Fibroblast of lung (primary cell): ENCODE data around the gene CBL. TPM values are rescaled to one million over a fixed set of nuclear protein-coding genes. Genes with fewer than 3 reads are reported as not detected.

Experiments
- DNase-seq, 2 donors: peaks; one replicate each; pipeline versions ENCODE4 v3.0.0 to v3.0.0-alpha.2; 2010; ENCODE audit warnings: low read depth in 2 of 2
- H2AFZ ChIP-seq: 2 replicates; pipeline ENCODE4 v1.5.1; 2012; ENCODE audit warnings: low read length, control low read depth, inconsistent platforms
- H3K27ac ChIP-seq: 2 replicates; pipeline ENCODE4 v1.5.1; 2011; ENCODE audit warnings: low read length, control low read depth; ENCODE audit not compliant: insufficient read depth
- H3K27me3 ChIP-seq: 2 replicates; pipeline ENCODE4 v1.5.1; 2011; ENCODE audit warnings: mild to moderate bottlenecking, low read length; ENCODE audit not compliant: control insufficient read depth, insufficient read depth
- H3K36me3 ChIP-seq: 2 replicates; pipeline ENCODE4 v1.5.1; 2011; ENCODE audit warnings: low read length; ENCODE audit not compliant: control insufficient read depth, insufficient read depth
- H3K4me1 ChIP-seq: 2 replicates; pipeline ENCODE4 v1.5.1; 2011; ENCODE audit warnings: low read length; ENCODE audit not compliant: control insufficient read depth, insufficient read depth; ENCODE audit errors: extremely low read depth
- H3K4me2 ChIP-seq: 2 replicates; pipeline ENCODE4 v1.5.1; 2011; ENCODE audit warnings: low read length, control low read depth; ENCODE audit not compliant: insufficient read depth; ENCODE audit errors: extremely low read depth
- H3K4me3 ChIP-seq, 4 experiments: fragments of 200-600 bp in 1 of 4; sonication (generic) in 1 of 4; replicated peaks in 1 of 4; 2 replicates each; pipeline ENCODE4 v1.5.1; 2011 to 2016; ENCODE audit warnings: low read length in 4 of 4, low read depth in 3 of 4, mild to moderate bottlenecking in 3 of 4, control low read depth in 2 of 4, inconsistent platforms in 1 of 4, mixed read lengths in 1 of 4; ENCODE audit not compliant: insufficient read depth in 1 of 4; ENCODE audit errors: control extremely low read depth in 1 of 4
- H3K79me2 ChIP-seq: 2 replicates; pipeline ENCODE4 v1.5.1; 2012; ENCODE audit warnings: mild to moderate bottlenecking, low read length, inconsistent platforms; ENCODE audit not compliant: control insufficient read depth, insufficient read depth
- H3K9ac ChIP-seq: 2 replicates; pipeline ENCODE4 v1.5.1; 2011; ENCODE audit warnings: mild to moderate bottlenecking, low read length, control low read depth; ENCODE audit not compliant: insufficient read depth
- H3K9me3 ChIP-seq: 2 replicates; pipeline ENCODE4 v1.5.1; 2012; ENCODE audit warnings: low read depth, low read length; ENCODE audit not compliant: control insufficient read depth, insufficient read depth
- H4K20me1 ChIP-seq: 2 replicates; pipeline ENCODE4 v1.5.1; 2011; ENCODE audit warnings: low read length; ENCODE audit not compliant: control insufficient read depth, insufficient read depth; ENCODE audit errors: extremely low read depth
- CTCF ChIP-seq, 2 donors: IDR thresholded peaks in 1 of 2; conservative IDR thresholded peaks in 1 of 2; 1 replicate in 1 of 2; 2 replicates in 1 of 2; pipeline ENCODE4 v1.5.1; 2011 to 2012; ENCODE audit warnings: low read length in 2 of 2, control low read depth in 1 of 2, inconsistent platforms in 1 of 2, low read depth in 1 of 2, mild to moderate bottlenecking in 1 of 2
- EZH2 ChIP-seq: IDR thresholded peaks from 2 replicates; pipeline ENCODE4 v1.5.1; 2012; ENCODE audit warnings: low read length, control low read depth, mild to moderate bottlenecking; ENCODE audit errors: missing control alignments
- polyA plus RNA-seq, 2 donors: library from polyadenylated mRNA; depleted of rRNA in 1 of 2; stranded (reverse) in 1 of 2; unstranded in 1 of 2; fragments of >200 nt; gene quantifications; 2 replicates each; pipeline ENCODE4 v1.2.1, GENCODE V29; 2011 to 2012; ENCODE audit warnings: missing spikeins in 1 of 2
- total RNA-seq: library from RNA; depleted of rRNA; stranded (reverse); fragments of >200 nt; gene quantifications from 2 replicates; pipeline ENCODE4 v1.2.1, GENCODE V29; 2014

The CBL gene
- total and polyA plus RNA-seq, 2 donors (not counting 1 experiment from before 2014, with no cell fraction given), result 11.1 to 12.4 TPM

GRCh38 chr11:119168471-119169281 is 37.5 kb upstream of the CBL start, which contains the start of gene NLRX1:
Gene NLRX1, plus strand, starts transcription at chr11:119168725. Its CDS starts 2,679 bp downstream, at chr11:119171404.
- Histone ChIP-seq H3K36me3 (no peaks in the 10 kb centered on the region), H3K27me3 (no peaks in the 10 kb centered on the region), H4K20me1 (no peaks in the 10 kb centered on the region), H3K9me3 (no peaks in the 10 kb centered on the region), H2AFZ (peak within 1 kb of the TSS; percentile 95), H3K4me2 (peak within 1 kb of the TSS; percentile 95), H3K9ac (peak within 1 kb of the TSS; percentile 90), H3K79me2 (no peaks in the 10 kb centered on the region), H3K4me3 (peak within 1 kb of the TSS; percentile 46 to 80 (median 64)), H3K27ac (peak within 1 kb of the TSS; percentile 81), H3K4me1 (peaks cover 2% of the 10 kb centered on the region)
- peak; percentile 78 to 83 for DNase-seq
- TF ChIP-seq EZH2, result no peak
- peak; percentile 84 to 90 for TF ChIP-seq CTCF (conservative IDR thresholded peaks at IDR 0.05 in 1 of 2, IDR thresholded peaks at IDR 0.05 in 1 of 2; ENCODE audit: low read depth in 1 of 2, low read length in 2 of 2)

GRCh38 chr11:119169282-119169719 is 36.8 kb upstream of the CBL start:
- H3K4me1 ChIP-seq, result peaks cover 2% of the 10 kb centered on the region
- peak; percentile 10 to 69 for DNase-seq
- no peak for TF ChIP-seq CTCF (conservative IDR thresholded peaks at IDR 0.05 in 1 of 2, IDR thresholded peaks at IDR 0.05 in 1 of 2; ENCODE audit: low read depth in 1 of 2, low read length in 2 of 2)

DNA sequence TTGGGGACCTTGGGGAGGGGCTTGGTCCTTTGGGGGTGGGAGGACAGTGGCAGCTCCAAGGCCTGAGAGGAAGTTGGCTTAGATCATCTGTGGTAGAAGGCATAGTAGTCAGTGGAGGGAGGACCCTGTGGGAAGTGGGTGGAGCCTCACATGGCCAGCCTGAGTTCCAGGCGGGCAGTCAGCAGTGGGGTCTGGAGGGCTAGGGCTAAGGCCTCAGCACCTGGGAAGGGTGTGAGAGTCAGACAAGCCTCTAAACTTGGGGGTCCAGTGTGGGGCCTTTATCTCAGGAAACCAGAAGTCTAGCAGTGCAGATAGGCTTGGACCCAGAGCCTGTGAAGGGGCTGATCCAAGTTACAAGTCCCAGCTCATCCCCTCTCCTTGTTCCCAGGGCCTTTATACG is 33.6 kb upstream of the CBL start:
- Histone ChIP-seq H3K27ac (no peak overlapping the region), H3K9me3 (no peaks in the 10 kb centered on the region), H3K9ac (no peak overlapping the region), H3K79me2 (no peaks in the 10 kb centered on the region), H4K20me1 (no peaks in the 10 kb centered on the region), H2AFZ (no peak overlapping the region), H3K36me3 (peaks cover 3% of the 10 kb centered on the region), H3K4me2 (no peak overlapping the region), H3K4me1 (no peaks in the 10 kb centered on the region), H3K4me3 (no peak overlapping the region), H3K27me3 (no peaks in the 10 kb centered on the region)
- no peak for DNase-seq
- TF ChIP-seq CTCF (conservative IDR thresholded peaks at IDR 0.05 in 1 of 2, IDR thresholded peaks at IDR 0.05 in 1 of 2; ENCODE audit: low read depth in 1 of 2, low read length in 2 of 2) (no peak), EZH2 (no peak)

More at GRCh38 chr11:119169282-119169719, 36.8 kb upstream of the CBL start:
- H4K20me1 ChIP-seq, result no peaks in the 10 kb centered on the region
- H3K79me2 ChIP-seq, result no peaks in the 10 kb centered on the region
- no peaks in the 10 kb centered on the region for H3K27me3 ChIP-seq
- H3K36me3 ChIP-seq, result no peaks in the 10 kb centered on the region
- no peaks in the 10 kb centered on the region for H3K9me3 ChIP-seq
- peak overlapping the region; percentile 95 for H3K4me2 ChIP-seq
- H3K9ac ChIP-seq, result peak overlapping the region; percentile 90
- H2AFZ ChIP-seq, result peak overlapping the region; percentile 95
- H3K4me3 ChIP-seq, result peak overlapping the region; percentile 46 to 80 (median 64)
- H3K27ac ChIP-seq, result peak overlapping the region; percentile 81
